ENCODE data around the gene STUB1.

- TF ChIP-seq EZH2 (IDR thresholded peaks at IDR 0.05; ENCODE audit: low read length, missing control alignments) (no peak), CTCF (conservative IDR thresholded peaks at IDR 0.05 in 1 of 2, IDR thresholded peaks at IDR 0.05 in 1 of 2; ENCODE audit: low read depth in 1 of 2, low read length in 2 of 2) (no peak)
Observed at GRCh38 chr16:640614-641013, 39.6 kb upstream of the STUB1 start.

Data from fibroblast of lung (primary cell).